Stomach (tissue), 9 donors: ENCODE results near the gene NT5C1B. TPM values are rescaled to one million over a fixed set of nuclear protein-coding genes. Genes with fewer than 3 reads are reported as not detected.

Source experiments
- DNase-seq, 2 donors: peaks; one replicate each; pipeline versions ENCODE4 v3.0.0 to v3.0.0-alpha.2; 2013 to 2019
- H3K27ac ChIP-seq, 5 donors: fragments of 200-600 bp in 4 of 5; sonication (generic) in 4 of 5; one replicate each; pipeline ENCODE4 v1.5.1; 2013 to 2019; ENCODE audit warnings: mild to moderate bottlenecking in 1 of 5, moderate library complexity in 1 of 5
- H3K27me3 ChIP-seq, 3 donors: fragments of 200-600 bp; sonication (generic); one replicate each; pipeline ENCODE4 v1.5.1; 2017 to 2019; ENCODE audit warnings: mixed run types in 1 of 3
- H3K36me3 ChIP-seq, 4 donors: fragments of 200-600 bp; sonication (generic); 1 replicate in 3 of 4; 2 replicates in 1 of 4; pipeline ENCODE4 v1.5.1; 2016 to 2019
- H3K4me1 ChIP-seq, 4 donors: fragments of 200-600 bp; sonication (generic); one replicate each; pipeline ENCODE4 v1.5.1; 2016 to 2019
- H3K4me3 ChIP-seq, 4 donors: fragments of 200-600 bp; sonication (generic) in 3 of 4; one replicate each; pipeline ENCODE4 v1.5.1; 2016 to 2019; ENCODE audit warnings: mild to moderate bottlenecking in 1 of 4
- H3K9me3 ChIP-seq, 4 donors: fragments of 200-600 bp; sonication (generic); one replicate each; pipeline ENCODE4 v1.5.1; 2016 to 2019
- EP300 ChIP-seq: sonication (generic); formaldehyde crosslinking; IDR thresholded peaks from one replicate; pipeline ENCODE4 v1.6.1; 2017; ENCODE audit warnings: antibody characterized with exemption
- POLR2A ChIP-seq, 4 donors: fragments of 450-650 bp; IDR thresholded peaks; one replicate each; pipeline ENCODE4 v1.6.1; 2016; ENCODE audit warnings: antibody characterized with exemption in 4 of 4, control low read depth in 2 of 4, mild to moderate bottlenecking in 1 of 4, moderate library complexity in 1 of 4
- POLR2AphosphoS5 ChIP-seq, 3 donors: sonication (generic); formaldehyde crosslinking; IDR thresholded peaks; one replicate each; pipeline ENCODE4 v1.6.1; 2016; ENCODE audit warnings: antibody characterized with exemption in 3 of 3
- WGBS, 5 donors: extraction: QIAGEN DNeasy Blood & Tissue Kit in 3 of 5; methylation state at CpG; one replicate each; pipeline versions ENCODE4 v1.1.5 to v1.1.7; 2013 to 2018; 5-methylcytosine and 5-hydroxymethylcytosine counted together
- intact Hi-C: fragments of 100-400 bp; cut with DNase I; formaldehyde crosslinking; loops from one replicate; pipeline ENCODE4 v1.15.1; 2023; ENCODE audit warnings: low total_unique reads
- polyA plus RNA-seq, 3 donors: library from polyadenylated mRNA; stranded (reverse); fragments of 200-250 nt; gene quantifications; one replicate each; pipeline ENCODE4 v1.2.3, GENCODE V29; 2013
- total RNA-seq, 5 donors: library from RNA; depleted of rRNA; stranded (reverse); fragments of >200 nt; gene quantifications; one replicate each; pipeline versions ENCODE4 v1.1.0 to v1.2.3, GENCODE V29; 2014 to 2016
- TF ChIP-seq, protein P1 (sequence below), 7 experiments: fragments of 450-650 bp in 4 of 7; fragments of 200-600 bp in 3 of 7; sonication (generic) in 3 of 7; IDR thresholded peaks; one replicate each; pipeline ENCODE4 v1.5.1; 2016 to 2019; ENCODE audit warnings: antibody characterized with exemption in 7 of 7, control low read depth in 2 of 7, mild to moderate bottlenecking in 1 of 7
- donor health status: healthy with polysubstance abuse.
- donor health status: Bipolar disorder and iron deficiency.
- donor health status: healthy.

NT5C1B gene
- total and polyA plus RNA-seq, 8 donors = not detected

DNA sequence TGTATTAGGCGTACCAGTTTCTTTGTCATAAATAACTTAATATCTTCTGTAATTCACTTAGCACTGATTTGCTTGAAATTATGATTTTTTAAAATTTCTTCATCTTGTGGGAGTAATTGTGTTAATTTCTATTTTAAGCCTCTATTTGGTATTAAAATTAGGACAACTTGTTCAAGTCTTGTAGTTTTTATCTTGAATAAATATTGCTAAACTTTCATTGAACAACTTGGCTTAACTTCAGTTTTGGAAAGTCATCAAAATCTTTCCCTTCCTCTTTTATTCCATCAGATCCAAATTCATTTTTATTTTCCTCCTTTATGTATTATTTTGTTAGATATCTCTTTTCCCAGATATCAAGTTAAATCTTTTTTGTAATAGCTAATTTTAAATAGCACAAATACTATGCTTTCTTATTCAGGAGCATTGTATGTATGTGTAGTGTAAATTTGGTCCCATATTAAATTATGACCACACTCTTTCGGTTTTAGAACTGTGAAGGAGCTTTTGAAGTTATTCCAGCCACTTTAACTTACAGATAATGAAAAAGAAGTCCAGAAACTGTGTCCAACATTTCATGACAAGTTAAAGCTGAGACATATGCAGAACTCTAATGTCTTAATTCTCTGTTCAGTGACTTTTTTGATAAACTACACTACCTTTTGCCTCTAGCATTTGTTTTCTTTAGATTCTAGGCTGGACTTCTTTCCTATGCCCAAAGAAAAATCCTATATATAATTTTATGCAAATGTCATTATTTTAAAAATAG is 31.7 kb upstream of the NT5C1B start:
- no peak overlapping the region for H3K27ac ChIP-seq
- peaks cover 0 to 4% (median 0%) of the 10 kb centered on the region in 4 donors for H3K4me1 ChIP-seq
- DNase-seq = no peak
- TF ChIP-seq, protein P1, sequence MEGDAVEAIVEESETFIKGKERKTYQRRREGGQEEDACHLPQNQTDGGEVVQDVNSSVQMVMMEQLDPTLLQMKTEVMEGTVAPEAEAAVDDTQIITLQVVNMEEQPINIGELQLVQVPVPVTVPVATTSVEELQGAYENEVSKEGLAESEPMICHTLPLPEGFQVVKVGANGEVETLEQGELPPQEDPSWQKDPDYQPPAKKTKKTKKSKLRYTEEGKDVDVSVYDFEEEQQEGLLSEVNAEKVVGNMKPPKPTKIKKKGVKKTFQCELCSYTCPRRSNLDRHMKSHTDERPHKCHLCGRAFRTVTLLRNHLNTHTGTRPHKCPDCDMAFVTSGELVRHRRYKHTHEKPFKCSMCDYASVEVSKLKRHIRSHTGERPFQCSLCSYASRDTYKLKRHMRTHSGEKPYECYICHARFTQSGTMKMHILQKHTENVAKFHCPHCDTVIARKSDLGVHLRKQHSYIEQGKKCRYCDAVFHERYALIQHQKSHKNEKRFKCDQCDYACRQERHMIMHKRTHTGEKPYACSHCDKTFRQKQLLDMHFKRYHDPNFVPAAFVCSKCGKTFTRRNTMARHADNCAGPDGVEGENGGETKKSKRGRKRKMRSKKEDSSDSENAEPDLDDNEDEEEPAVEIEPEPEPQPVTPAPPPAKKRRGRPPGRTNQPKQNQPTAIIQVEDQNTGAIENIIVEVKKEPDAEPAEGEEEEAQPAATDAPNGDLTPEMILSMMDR (IDR thresholded peaks at IDR 0.05) = no peak
- no peak for TF ChIP-seq POLR2A (IDR thresholded peaks at IDR 0.05)
- no peak for TF ChIP-seq POLR2AphosphoS5 (IDR thresholded peaks at IDR 0.05)
- no peak for TF ChIP-seq EP300
- WGBS, 5 donors = 59 to 80% (median 69%) methylated on average over 2 of the region's 2 CpGs
- intact Hi-C loops = no loop called here
- no peaks in the 10 kb centered on the region for H3K9me3 ChIP-seq
- H3K36me3 ChIP-seq = no peaks in the 10 kb centered on the region
- H3K27me3 ChIP-seq = no peaks in the 10 kb centered on the region
- H3K4me3 ChIP-seq = no peak overlapping the region

DNA sequence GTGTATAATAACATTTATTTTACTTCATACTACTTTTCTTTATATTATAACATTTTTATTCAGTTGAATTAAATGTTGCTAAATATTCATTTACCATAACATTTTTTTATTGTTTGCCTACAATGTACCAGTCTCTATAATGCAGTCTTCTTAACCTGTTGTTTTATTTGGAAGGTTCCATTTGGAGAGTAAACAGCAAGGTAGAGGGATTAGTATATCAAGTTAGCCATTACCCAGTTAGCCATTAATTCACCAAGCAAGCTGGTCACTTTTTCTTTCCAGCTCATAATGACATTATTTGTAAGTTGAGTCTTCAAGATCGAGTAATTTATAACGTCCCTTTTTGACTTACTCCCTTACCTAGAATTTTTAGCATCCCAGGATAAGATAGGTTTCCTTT is 29.7 kb upstream of the NT5C1B start:
- H3K27me3 ChIP-seq = no peaks in the 10 kb centered on the region
- intact Hi-C loops = no loop called here
- no peaks in the 10 kb centered on the region for H3K9me3 ChIP-seq
- WGBS, 5 donors = 79 to 88% (median 83%) methylated on average over 2 of the region's 2 CpGs
- no peak for TF ChIP-seq EP300
- TF ChIP-seq, protein P1 (IDR thresholded peaks at IDR 0.05) = no peak
- TF ChIP-seq POLR2A (IDR thresholded peaks at IDR 0.05) = no peak
- no peak for TF ChIP-seq POLR2AphosphoS5 (IDR thresholded peaks at IDR 0.05)
- DNase-seq = no peak
- H3K4me1 ChIP-seq = peaks cover 0 to 4% (median 0%) of the 10 kb centered on the region in 4 donors
- H3K27ac ChIP-seq = no peak overlapping the region
- H3K36me3 ChIP-seq = no peaks in the 10 kb centered on the region
- H3K4me3 ChIP-seq = no peak overlapping the region

DNA sequence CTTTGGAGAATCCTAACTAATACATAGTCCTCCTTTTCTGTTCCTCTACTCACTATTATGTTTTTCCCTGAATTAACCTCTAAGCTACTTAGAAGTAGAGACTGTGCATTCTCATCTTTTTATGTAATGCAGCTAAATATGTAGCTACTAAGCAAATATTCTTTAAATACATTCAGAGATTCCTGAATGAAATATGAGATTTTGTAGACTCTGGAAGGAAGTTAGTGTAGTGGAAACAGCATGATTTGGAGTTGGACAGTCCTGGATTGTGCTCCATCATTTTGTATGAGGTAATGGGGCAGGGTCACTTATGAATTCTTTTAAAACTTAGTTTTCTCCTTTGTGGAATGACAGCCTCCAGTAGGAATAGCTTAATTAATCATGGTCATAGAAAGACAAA is 24.7 kb upstream of the NT5C1B start:
- H3K4me1 ChIP-seq = peaks cover 0 to 26% (median 15%) of the 10 kb centered on the region in 4 donors
- H3K4me3 ChIP-seq = no peak overlapping the region
- no peaks in the 10 kb centered on the region for H3K9me3 ChIP-seq
- no peak overlapping the region for H3K27ac ChIP-seq
- no peaks in the 10 kb centered on the region for H3K36me3 ChIP-seq
- DNase-seq = peak in 1 of 2 donors; percentile 63
- TF ChIP-seq EP300 (no peak), POLR2AphosphoS5 (IDR thresholded peaks at IDR 0.05) (no peak), POLR2A (IDR thresholded peaks at IDR 0.05) (no peak)
- TF ChIP-seq, protein P1 (IDR thresholded peaks at IDR 0.05) = no peak
- no peaks in the 10 kb centered on the region for H3K27me3 ChIP-seq
- intact Hi-C loops = no loop called here

DNA sequence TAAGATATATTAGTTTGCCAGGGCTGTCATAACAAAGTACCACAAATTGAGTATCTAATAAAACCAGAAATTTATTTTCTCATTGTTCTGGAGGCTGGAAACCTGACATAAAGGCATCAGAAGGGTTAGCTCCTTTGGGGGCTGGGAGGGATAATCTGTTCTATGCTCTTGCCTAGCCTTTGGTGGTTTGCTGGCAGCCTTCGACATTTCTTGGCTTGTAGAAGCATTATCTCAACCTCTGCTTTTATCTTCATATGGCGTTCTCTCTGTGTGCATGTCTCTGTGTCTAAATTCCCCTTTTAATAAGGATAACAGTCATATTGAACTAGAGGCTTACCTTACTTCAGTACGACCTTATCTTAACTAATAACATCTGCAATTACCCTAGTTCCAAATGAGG is 22.8 kb upstream of the NT5C1B start:
- peak overlapping the region in 2 of 5 donors; percentile 4 to 77 for H3K27ac ChIP-seq
- DNase-seq = no peak
- no peak overlapping the region for H3K4me3 ChIP-seq
- no peaks in the 10 kb centered on the region for H3K36me3 ChIP-seq
- H3K27me3 ChIP-seq = no peaks in the 10 kb centered on the region
- H3K9me3 ChIP-seq = no peaks in the 10 kb centered on the region
- peaks cover 0 to 26% (median 15%) of the 10 kb centered on the region in 4 donors for H3K4me1 ChIP-seq
- intact Hi-C loops = no loop called here
- WGBS, 5 donors = 40 to 66% (median 54%) methylated on average over 3 of the region's 3 CpGs
- TF ChIP-seq POLR2A (IDR thresholded peaks at IDR 0.05) = no peak
- no peak for TF ChIP-seq EP300
- TF ChIP-seq POLR2AphosphoS5 (IDR thresholded peaks at IDR 0.05) = no peak
- TF ChIP-seq, protein P1 (IDR thresholded peaks at IDR 0.05) = no peak
